A172 (cell line): Measurements from ENCODE around the gene DIDO1. TPM values are rescaled to one million over a fixed set of nuclear protein-coding genes. Genes with fewer than 3 reads are reported as not detected.

ENCODE experiments used
- DNase-seq: peaks from one replicate; pipeline ENCODE4 v3.0.0-alpha.2; 2015; ENCODE audit warnings: low spot score
- total RNA-seq: library from RNA; depleted of rRNA; stranded (reverse); fragments of >200 nt; shearing (Covaris generic); gene quantifications from 2 replicates; pipeline ENCODE4 v1.2.3, GENCODE V29; 2014

DIDO1 gene
- total RNA-seq, 1 experiment from 2014 or later = 33.8 TPM

DNA sequence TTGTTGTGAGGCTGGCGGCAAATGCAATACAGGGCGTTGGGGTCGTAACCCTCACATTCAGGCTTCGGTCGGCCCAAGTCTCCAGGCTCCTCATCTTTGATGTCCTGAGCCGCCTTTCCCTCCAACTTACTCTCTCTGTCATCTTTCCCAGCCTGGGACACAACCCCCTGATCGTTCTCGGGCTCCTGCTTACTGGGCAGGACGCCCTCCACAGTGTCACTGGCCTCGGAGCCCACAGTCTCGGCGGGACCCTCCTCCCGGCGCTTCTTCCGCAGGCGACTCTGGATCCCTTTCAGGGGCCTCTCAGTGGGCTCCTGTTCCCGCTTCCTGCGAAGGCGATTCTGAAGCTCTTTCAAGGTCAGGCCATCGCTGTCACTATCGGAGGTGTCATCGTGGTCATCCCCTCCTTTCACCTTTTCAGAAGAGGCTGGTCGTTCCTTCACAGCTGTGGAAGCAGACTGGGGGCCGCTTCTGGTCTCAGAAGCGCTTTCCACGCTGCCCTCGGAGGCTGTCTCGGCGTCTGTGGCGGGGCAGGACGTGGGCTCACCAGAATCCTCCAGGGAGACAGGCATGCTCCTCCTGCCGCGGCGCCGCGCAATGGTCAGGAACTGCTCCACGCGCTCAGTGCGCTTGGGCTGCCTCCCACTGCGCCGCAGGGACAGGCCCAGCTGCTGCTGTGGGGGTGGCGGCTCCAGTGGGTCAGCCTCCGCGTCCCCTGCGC, 15.4 kb downstream of the DIDO1 start:
- no peak for DNase-seq

DNA sequence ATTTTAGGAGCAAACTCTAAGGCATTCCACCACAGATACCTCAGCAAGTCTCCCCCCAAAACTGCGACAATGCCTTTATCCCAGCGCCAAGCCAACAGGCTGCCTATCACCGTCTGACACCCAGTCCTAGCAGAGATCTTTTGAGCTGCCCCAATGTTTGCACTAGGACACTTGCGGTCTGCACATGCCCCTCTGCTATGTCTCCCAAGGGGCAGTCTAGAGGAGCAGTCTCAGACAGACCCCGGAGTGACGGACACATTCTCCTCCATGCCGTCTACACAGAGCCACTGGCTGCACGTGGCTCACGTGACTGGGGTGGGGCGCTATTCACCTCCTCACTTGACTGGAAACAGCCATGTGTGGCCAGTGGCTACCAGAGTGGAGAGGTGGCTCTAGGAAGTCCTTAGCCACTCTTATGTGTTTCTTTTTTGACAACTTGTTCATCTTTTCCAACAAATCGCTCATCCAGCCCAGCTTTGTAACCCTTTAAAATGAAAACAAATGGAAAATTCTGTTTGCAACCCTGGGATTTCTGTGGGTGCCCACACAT, 16.0 kb downstream of the DIDO1 start:
- no peak for DNase-seq

DNA sequence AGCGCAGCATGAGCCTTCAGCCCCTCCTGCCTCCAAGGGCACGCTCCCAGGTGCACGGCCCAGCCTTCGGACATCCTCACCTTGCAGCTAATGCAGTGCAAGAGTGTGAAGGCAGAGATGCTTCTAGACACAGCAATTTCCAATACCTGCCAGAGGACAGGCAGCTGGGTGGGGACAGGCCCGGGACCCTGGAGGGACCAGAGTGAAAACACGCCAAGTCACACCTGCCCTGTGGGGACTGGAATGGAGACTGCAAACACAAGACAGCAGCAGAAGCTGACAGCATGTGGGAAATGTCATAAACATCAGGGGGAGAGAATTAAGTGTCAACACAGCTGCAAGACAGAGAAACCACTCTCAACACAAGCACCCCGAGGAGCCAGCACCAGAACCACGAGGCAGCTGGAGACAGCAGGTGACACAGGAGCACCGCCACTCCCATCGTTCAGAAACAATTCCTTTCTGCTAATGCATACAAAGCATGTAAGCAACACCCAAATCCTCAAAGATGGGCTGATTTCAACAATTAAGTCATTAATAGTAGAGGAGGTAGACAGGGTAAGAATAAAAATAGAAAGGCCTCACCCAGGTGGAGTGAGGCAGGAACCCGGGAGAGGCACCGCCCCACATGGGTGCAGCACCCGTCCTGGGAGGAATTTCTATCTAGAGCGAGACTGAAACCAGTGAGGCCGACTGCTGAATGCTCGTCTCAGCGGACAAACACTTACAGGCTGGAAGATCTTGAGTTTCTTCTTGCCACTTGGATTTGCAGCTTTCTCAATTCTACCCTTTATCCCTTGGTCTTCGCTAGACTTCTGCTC, 17.1 kb downstream of the DIDO1 start:
- DNase-seq = no peak

DNA sequence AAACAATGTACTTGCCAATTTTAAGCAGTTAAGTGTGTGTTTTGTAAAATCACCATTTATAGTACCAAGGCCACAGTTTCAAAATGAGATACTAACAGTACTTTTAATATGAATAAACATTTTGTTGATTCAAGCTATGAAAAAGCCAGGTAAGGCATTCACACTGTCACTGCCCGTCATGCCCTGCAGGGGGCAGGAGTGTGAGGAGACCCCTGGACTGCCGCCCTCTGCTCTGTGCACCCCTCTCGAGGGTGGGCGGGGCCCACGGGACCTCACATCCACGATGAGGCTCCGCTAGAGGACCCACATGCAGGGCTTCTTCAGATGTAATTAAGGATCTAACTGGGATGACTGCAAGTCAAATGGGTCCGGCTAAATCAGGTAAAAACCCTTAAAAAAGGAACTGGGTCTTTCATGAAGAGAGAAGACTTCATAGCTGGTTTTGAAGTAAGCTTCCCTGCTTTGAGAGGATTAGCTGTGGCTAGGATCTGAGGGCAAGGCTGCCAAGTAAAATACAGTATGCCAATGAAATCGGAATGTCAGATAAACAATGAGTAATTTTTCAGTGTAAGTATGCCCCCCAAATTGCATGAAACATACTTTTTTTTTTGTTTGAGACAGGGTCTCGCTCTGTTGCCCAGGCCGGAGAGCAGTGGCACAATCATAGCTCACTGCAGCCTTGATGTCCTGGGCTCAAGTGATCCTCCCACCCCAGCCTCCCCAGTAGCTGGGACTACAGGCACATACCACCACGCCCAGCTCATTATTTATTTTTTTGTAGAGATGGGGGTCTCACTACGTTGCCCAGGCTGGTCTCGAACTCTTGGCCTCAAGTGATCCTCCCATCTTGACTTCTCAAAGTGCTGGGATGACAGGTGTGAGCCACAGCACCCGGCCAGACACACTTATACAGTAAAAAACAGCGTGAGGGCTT, 18.7 kb downstream of the DIDO1 start:
- DNase-seq = no peak

- no peak for DNase-seq
Measured at GRCh38 chr20:62906647-62907375, 19.5 kb downstream of the DIDO1 start.

DNA sequence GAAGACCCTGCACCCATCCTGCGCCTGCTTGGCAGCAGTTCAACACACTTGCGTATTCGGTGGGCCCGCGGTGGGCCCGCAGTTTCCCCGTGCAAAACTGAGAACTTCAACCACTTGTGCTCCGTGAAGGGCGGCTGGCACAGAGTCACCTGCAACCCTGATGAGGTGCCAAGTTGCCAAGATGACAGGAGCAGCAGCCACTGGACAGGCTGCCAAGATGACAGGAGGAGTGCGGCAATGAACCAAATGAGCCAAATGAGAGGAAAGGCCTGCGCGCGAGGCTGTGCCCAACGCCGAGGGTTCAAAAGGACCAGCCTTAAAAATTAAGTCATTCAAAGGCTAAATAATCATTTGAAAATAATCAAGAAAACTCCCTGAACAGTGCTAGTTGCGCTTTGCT, 20.1 kb downstream of the DIDO1 start:
- no peak for DNase-seq

- DNase-seq = no peak
Measured at GRCh38 chr20:62905536-62906117, 20.7 kb downstream of the DIDO1 start.

DNA sequence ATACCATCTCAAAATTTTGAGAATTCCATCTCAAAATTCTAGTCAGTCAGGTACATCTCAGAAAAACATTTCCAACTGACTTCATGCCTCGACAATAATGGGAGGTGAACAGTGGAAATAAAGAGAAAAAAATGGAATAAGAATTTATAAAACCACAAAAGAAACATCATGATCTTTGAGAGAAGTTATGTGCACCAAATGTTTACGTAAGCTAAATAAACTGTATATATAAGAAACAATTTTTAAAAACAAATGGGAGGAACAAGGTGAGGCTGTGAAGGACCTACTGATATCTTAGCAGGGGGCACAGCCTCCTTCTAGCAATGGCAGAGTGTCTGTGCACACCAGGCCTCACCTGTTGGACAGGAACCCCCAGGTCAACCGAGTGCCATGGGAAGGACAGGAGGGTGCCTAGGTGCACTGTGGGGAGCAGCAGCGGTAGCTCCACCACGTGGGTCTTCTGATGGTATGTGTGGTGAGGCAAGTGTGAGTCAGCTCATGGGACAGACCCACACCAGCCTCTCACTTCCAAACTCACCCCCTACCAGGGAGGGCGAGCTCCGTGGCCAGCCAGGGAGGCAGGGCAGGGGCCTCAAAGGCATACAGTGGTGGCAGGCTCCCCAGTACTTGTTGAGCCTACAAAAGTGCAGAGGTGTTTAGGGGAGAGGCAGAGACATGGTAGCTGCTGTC, 23.2 kb downstream of the DIDO1 start:
- DNase-seq = peak; percentile 55

- no peak for DNase-seq
Measured at GRCh38 chr20:62901891-62902290, 24.4 kb downstream of the DIDO1 start.

- DNase-seq = no peak
Measured at GRCh38 chr20:62900692-62901584, 25.4 kb downstream of the DIDO1 start.

DNA sequence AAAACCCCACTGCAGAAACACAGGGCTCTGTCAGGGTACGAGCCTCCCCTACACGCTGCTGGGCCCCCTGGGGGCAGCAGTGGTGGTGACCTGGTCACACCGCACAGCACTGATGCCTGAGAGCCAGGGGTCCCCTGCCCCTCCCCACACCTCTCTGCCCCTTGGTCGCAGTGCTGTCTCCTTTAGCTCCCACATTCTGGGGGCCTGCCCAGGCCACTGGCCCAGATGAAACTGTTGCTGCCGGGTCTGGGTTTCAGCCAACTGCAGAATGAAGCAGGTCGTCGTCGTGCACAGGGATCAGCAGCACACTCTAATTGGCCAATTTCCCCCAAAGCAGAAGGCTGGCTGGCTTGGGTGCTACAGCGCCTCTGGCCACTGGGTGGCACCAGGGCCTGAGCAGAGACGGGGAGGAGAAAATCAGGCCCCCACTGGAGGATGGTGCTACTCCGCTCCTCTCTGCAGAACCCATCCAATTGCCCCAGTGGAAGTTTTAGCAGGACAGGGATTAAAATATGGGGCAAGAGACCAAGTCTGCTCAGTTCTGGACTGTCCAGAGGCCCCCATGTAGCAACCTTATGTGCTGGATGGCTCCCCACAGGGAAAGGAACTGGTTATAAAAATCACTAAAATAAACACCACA, 26.1 kb downstream of the DIDO1 start:
- DNase-seq = peak; percentile 69

DNA sequence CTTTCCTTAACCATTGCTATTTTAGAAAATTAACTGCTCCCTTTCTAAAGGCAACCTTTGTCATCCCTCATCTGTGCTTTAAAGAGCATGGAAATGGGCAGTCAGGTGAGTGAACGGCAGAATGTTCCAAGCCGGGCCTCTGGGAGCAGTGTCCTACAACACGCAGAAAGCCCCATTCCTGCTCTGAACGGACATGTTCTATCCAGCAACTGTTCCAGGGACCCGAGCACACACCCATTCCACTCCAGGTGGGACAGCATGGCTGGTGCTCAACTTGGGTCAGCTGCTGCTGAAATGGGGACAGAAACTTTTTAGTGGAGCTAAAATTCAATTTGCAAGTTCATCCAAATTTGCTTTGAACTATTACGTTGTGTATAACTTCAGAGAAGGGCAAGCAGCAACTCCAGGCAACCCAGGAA, 26.7 kb downstream of the DIDO1 start:
- DNase-seq = no peak

- no peak for DNase-seq
Measured at GRCh38 chr20:62898970-62899632, 27.2 kb downstream of the DIDO1 start.

GRCh38 chr20:62898093-62898964, 28.0 kb downstream of the DIDO1 start:
- DNase-seq = no peak

GRCh38 chr20:62897666-62898065, 28.6 kb downstream of the DIDO1 start:
- no peak for DNase-seq

GRCh38 chr20:62896526-62896925, 29.8 kb downstream of the DIDO1 start:
- no peak for DNase-seq

DNA sequence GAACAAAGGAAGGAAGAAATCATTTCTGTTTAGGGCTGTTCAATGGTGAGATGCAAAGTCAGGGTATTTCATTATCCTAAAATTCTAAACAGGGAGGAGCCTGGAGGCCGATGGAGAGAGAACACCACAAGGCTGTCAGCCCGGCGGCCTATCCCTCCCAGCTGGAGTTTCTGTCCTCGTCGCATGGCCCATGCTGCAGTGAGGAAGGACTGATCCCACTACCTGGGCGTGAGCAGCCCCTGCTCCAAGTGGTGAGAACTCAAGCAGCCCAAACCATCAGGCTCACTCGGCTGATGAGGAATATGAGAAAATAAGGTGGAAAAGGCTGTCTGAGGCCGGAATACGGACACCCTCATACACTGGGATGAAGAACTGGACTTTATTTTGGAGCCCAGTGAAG, 30.8 kb downstream of the DIDO1 start:
- DNase-seq = no peak
